GM19025 (cell line): ENCODE results near the gene P3R3URF.
A peak's percentile ranks its signal among the peaks of the same experiment; 100 is the strongest.
"Not testable (repeated sequence)": the region's sequence is repeated elsewhere in the genome, so short reads cannot be mapped to it uniquely, and the experiment has no call there.

Experiments
- ATAC-seq: cut with Tn5 transposase; IDR thresholded peaks from one replicate; pipeline ENCODE4 v1.9.1; 2021; ENCODE audit warnings: mild to moderate bottlenecking, low read depth, moderate library complexity; ENCODE audit not compliant: unreplicated experiment

The P3R3URF gene

DNA sequence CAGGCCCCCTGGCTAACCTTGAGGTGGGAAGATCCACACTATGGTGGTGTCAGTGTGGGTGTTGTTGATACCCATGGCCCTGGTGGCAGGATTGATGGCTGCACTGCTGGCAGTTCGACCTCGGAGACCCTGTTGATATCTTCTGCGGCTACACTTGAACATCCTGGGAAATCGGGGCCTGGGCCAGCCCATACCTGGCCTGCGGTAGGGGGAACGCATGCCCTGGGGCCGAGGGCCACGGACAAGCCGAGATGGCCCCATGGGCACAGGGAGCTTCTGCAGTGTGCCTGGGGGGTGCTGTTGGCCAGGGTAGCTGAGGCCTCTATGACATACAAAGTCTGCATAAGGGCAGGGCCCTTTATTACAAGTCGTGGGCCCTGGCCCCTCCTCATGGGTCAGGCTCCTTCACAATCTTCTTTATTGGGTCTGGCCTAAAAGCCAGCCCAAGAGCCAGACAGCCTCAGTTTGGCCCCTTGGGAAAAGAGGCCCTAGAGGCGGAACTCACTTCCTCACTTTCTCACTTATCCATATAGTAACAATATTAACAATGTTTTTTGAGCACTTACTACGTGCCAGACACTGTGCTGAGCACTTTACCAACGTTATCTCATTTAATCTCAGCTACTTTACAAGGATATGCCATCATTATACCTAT lies at the start of gene P3R3URF:
TSS of gene P3R3URF (minus strand) at position 278 of the 655 bp plus-strand sequence. CDS start at position 261, 17 bp downstream.
- no peak for ATAC-seq

DNA sequence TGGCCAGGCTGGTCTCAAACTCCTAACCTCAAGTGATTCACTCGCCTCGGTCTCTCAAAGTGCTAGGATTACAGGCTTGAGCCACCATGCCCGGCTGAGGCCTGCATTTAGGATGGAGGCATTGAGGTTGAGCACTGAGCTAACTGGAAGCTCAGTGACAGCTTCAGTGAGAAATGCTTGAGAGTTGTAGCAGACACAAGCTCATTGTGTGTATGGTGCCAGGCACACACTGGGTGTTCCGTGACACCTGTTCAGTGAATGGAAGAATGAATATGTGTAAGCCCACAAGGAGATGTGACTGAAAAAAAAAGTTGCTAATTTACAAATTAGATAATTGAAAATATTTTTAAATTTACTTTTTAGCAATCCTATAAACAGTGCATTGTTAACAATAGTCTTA lies 48.7 kb upstream of the P3R3URF start:
- no peak for ATAC-seq

DNA sequence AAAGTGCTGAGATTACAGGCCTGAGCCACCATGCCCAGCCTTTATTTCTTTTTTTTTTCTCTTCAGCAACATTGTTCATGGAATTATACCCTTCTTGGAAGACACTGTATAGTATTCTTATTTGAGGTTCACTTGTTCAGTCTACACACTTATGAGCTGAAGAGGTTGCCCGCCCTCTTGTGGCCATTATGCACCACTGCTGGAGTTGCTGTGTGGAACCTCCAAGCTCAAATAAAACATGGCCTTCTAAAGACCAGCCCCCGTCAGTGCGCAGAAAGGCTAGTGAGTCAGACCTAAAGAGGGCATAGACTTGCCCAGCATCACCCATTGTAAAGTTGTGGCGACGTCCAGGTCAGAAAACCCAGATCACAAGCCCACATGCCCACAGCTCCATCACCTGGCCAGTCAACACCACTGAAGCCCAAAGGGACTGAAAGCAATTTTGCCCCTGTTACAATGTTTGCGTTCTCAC lies 47.2 kb upstream of the P3R3URF start:
- no peak for ATAC-seq

DNA sequence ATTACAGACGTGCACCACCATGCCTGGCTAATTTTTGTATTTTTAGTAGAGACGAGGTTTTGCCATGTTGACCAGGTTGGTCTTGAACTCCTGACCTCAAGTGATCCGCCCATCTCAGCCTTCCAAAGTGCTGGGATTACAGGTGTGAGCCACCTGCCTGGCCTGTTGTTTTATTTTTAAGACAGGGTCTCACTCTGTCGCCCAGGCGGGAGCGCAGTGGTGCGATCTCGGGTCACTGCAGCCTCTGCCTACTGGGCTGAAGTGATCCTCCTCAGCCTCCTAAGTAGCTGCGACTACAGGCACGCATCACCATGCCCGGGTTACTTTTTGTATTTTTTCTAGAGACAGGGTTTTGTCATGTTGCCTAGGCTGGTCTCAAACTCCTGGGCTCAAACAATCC lies 46.8 kb upstream of the P3R3URF start:
- ATAC-seq, result not testable (repeated sequence)

DNA sequence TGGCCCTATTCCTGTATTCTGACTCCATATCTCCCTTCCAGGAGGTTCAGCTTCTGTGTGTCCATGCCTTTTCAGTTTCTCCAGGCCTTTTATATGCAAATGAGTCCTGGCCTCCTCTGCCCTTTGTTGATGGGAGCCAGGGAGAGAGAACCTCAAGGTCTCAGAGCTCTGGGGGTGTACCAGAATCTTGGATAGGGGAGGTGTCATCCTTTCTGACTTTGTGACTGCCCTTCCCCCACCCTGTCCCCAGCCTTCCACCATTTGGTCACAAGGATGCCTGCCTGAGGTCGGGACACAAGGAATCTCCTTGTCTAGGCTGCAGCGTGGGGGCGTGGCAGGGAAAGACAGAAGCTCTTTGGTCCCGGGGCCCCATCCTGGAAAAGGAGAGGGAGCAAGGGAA lies 45.5 kb upstream of the P3R3URF start:
- no peak for ATAC-seq

DNA sequence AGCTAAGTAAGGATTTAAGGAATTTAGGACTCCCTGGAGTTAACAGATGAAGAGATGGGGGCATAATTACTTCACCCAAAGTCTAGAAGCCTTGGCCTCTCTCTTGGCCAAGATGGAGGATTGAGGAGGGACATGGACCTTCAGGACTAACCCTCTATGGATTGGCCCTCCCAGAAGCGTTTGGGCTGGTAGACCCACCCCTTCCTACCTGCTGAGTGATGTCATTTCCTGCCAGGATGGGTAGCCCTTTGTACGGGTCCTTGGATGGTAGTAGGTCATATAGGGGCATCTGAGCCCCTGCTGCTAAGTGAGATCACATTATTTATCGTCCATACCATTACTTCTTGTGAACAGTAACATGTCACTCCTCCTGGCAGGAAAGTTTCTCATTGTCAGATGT lies 44.5 kb upstream of the P3R3URF start:
- ATAC-seq, result no peak

DNA sequence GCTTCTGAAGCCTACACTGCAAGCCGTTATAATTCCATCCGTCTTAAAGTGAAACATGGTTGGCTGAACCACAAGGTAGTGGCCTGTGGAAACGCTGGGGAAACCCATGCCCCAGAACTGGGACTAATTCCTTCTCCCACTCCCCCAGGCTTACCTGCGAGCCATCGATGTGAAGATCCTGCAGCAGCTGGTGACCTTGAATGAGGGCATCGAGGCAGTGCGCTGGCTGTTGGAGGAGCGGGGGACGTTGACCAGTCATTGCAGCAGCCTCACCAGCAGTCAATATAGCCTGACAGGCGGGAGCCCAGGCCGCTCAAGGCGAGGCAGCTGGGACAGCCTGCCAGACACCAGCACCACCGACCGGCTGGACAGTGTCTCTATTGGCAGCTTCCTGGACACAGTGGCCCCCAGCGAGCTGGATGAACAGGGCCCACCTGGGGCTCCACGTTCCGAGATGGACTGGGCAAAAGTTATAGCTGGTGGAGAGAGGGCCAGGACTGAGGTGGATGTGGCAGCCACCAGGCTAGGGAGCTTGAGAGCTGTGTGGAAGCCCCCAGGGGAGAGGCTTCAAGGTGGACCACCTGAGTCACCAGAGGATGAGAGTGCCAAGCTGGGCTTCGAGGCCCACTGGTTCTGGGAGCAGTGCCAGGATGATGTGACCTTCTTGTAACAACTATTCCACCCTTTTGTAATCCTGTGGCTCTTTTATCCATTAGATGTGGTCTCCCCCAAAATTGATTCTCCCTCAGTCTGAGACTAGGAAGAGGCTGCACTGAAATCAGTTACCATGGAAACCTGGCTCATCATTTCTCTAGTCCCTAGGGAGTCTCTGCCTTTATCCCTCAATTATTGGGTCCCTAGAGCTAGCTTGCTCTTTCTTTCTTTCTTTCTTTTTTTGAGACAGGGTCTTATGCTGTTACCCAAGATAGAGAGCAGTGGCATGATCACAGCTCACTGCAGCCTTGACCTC lies 43.5 kb upstream of the P3R3URF start:
- ATAC-seq, result no peak

DNA sequence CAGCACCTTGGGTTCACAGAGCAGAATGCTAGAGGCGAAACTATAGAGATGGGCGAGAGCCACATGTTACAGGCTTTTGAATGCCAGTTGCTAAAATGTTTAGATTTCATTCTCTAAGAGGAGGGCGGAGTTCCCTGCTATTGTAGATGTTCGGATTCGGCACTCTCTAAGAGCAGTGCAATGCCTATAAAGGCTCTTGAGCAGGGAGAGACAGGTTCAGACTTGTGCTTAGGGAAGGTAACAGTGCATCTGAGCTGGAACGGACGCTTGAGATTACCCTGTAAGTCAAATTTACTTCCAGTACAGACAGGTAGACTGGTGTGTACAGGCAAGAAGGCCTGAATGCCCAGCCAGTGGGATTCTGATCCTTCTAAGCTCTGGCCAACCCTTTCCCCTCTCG lies 42.2 kb upstream of the P3R3URF start:
- ATAC-seq, result no peak

DNA sequence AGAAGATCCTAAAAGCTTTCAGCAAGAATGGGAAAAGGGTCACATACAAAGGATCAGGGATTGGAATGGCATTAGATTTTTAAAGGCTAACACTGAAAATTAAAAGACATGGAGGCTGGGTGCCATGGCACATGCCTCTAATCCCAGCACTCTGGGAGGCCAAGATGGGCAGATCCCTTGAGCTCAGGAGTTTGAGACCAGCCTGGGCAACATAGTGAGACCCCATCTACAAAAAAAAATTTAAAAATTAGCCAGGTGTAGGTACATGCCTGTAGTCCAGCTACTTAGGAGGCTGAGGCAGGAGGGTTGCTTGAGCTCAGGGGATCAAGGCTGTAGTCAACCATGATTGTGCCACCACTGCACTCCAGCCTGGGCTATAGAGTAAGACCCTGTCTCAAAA lies 39.2 kb upstream of the P3R3URF start:
- no peak for ATAC-seq

DNA sequence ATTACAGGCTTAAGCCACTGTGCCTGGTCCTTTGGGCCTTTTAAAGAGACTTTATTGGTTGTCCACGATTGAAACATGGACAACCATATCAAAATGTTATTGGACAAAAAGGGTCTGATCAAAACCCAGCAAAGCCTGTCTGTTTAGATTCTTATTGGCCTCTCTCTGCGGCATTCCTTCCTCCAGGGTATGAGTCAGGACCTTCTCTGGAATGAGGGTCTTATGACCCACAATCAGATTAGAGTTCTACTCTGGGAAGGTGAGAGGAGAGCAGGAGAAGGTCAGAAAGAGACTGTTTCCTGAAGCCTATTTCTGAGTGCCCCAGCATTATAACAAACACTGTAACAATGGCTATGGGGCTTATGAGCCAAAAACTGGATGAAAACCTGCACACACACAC lies 34.8 kb upstream of the P3R3URF start:
- ATAC-seq, result no peak

DNA sequence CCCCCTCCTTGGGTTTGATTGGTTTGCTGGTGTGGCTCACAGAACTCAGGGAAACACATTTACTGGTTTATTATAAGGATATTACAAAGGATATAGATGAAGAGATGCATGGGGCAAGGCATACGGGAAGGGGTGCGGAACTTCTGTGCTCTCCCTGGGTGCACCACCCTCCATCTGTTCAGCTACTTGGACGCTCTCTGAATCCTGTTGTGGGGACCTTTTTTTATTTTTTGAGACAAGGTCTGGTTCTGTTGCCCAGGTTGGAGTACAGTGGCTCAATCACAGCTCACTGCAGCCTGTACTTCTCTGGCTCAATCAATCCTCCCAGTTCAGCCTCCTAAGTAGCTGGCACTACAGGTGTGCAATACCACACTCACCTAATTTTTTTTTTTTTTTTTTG lies 34.3 kb upstream of the P3R3URF start:
- no peak for ATAC-seq

DNA sequence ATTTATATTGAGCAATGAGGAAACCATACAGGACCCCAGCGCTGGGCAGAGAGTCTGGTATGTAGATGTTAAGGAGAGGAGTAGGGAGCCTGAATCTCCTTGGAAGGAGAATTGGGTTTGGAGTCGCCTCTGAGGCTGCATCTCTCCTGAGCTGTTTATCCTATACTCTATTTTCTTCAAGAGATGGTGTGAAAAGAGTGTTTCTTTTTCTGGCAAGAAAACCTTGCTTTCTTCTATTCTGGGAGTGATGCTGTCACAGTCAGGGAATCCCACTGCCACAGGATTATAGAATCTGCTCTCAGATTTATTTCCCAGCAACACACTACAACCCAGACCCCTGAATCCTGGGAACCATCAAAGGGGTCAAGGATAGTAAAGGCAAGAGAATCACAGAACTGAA lies 30.1 kb upstream of the P3R3URF start:
- no peak for ATAC-seq

DNA sequence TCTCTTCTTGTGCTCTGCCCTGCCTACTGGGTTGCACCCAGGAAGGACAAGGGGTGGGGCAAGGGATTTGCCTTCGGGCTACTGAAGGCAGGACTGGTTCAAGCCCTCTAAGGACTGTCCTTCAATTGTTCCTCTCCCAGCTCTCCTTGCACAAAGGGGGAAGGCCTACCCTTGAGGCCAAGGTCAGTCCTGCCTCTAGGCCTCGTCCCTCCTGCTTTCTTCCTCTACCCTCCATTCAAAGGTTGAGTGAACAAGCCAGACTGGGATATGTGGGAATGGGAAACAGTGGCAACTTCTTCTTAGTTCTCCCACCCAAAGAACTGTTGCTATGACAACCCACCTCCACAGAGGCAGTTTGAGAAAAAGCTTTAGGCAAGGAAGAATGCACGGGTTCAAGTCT lies 29.5 kb upstream of the P3R3URF start:
- no peak for ATAC-seq

DNA sequence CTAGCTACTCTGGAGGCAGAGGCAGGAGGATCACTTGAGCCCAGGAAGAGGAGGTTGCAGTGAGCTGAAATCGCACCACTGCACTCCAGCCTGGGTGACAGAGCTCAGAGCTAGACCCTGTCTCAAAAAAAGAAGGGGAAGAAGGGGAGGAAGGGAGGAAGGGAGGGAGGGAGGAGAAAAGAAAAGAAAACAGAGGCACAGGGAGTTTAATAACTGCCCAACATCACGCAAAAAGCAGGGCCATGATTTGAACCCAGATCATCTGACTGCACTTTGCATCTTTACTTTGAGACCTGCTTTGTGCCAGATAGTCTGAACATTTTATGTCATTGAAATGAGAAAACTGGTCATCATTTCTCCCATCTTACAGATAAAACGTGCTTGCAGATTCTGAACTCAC lies 28.9 kb upstream of the P3R3URF start:
- no peak for ATAC-seq

DNA sequence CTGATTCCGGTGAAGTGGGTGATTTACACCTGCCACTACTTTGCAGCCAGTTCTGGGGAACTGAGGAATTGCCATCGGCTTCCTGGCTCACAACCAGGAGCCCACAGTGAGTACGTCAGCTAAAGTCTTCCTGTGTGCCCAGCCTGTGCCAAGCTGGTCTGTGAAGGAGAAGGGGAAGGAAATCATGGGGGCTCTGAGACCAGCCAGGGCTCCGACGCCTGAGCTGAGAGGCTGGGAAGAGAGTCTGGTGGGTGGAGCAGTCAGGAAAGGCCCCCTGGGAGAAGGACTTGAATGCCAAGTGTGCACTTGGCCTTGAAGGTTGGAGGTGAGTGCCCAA lies 28.1 kb upstream of the P3R3URF start:
- ATAC-seq, result no peak

DNA sequence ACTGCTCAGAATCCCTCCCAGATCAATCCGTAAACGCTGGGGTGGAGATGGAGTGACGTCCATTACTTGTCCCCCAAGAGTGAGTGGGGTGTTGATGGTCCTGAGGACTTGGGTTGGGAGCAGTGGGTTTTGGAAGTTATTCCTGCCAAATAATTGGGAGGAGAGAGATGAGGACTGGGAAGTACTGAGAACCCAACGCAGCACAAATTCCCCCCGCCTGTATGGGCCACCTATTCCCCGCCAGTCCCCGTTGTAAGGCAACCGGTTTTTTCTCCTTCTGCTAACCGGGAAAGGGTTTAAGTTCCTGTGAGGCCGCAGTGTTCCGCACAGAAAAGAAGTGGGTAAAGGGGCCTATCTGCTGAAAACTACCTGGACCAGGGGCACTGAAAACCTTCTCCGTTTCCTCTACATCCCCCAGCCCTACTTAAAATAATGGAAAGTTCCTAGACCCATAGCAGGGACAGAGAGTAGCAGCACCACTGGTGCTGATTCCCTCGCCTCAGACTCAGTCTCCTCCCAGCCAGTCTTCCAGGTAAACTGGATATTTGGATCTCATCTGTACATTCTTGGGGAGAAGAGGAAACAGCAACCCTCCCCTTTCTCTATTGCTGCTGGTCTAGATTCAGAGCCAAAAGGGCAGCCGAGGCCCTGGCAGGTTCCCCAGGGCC lies 27.6 kb upstream of the P3R3URF start:
- ATAC-seq, result no peak

DNA sequence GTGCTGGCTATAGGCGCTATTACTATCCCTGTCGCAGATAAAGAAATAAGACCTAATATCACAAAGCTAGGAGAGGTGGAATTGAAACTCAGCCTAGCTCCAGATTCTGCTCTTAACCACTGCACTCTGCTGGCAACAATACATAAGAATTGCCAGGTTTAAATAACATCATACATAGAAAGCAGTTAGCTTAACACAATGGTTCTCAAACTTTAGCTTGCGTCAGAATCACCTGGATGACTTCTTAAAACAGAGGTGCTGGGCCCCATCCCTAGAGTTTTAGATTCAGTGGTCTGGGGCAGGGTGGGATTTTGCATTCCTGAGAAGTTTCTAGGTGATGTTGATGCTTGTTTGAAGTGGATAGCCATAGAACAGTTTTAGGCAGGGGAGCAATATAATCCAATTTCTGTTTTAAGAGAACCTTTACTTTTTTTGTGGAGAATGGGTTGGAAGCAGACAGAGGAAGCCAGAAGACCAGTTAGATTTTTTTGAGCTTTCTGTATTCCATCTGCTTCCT lies 23.0 kb upstream of the P3R3URF start:
- no peak for ATAC-seq

DNA sequence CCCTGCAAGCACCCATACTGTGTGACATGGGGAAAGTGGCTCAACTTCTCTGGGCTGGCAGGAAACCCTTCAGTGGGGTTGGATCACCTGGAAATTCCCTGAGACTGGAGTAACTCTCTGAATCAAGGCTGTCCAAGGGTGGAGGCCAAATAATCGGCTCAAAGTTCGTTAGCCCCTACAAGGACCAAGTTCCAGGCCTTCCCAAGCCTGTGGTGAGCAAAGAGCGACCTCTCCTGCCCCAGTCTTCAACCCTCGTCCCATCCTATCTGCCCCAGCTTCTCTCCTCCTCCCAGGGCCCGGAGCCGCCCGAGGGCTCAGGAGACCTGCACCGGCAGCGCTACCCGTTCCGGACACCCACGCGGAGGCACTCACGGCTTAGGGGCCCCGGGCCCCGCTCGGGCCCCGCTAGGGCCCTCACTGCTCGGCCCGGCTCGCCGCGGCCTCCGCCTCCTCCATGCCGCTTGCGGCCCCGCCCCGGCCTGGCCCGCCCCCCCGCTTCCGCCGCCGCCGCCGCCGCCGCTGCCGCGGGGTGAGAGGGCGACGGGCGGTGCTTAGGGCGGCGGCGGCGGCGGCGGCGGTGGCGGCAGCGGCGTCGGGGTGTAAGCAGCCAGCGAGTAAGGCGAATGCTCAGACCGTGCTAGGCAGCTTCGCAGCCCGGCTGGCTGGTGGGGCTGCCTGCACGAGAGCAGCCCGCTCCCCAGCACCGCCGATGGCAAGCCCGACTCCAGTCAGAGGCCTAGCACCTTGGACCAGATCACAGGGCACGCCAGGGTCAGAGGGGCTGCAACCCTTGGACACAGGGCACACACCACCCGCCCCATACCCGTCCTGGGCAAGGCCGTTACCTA lies 21.9 kb upstream of the P3R3URF start, which contains the start of gene POMGNT1:
TSS of gene POMGNT1 (minus strand) at position 471 of the 848 bp plus-strand sequence. CDS start 613 bp downstream, outside the sequence.
- peak; percentile 85 for ATAC-seq

DNA sequence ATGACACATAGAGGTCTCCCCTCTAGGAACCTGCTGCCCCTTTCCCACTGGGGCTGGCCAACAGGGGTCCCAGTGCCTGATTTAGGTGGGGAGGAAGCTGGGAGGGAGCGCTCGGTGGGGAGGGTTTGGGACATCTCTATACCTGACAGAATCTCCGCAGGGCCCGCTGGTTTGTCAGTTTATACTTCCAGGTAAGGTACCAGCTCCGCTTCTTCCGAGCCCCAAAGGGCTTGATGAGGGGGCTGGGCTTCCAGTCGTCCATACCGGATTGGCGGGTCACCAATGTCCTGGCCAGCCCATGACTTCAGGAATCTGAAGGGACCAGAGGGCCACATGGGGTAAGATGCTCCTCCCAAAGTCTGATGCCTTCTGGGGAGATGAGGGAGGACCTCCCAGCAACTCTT lies 21.3 kb upstream of the P3R3URF start:
- ATAC-seq, result no peak

DNA sequence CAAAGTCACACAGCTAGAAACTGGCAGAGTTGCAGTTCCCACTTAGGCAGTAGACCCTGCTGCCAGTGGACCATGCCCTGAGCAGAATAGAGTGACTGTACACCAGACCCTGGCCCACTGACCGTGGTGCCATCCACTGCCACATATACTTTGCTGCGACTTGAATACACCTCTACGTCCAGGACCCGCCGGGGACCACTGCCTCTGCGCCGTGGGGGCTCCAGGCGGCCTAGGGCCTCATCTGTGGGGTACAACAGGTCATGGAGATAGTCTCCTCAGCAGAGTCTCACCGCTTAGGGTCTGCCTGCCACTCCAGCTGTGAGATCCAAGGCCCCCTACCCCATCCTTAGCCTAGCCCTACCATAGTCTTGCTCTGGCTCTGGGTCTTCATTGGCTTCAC lies 20.3 kb upstream of the P3R3URF start:
- ATAC-seq, result no peak
